AG20443 (cell line): ENCODE results near the gene PKN1.
"Not testable (repeated sequence)": the region's sequence is repeated elsewhere in the genome, so short reads cannot be mapped to it uniquely, and the experiment has no call there.

Source experiments
- DNase-seq: peaks from one replicate; pipeline ENCODE4 v3.0.0; 2012; ENCODE audit warnings: low spot score, mixed read lengths

Gene PKN1

DNA sequence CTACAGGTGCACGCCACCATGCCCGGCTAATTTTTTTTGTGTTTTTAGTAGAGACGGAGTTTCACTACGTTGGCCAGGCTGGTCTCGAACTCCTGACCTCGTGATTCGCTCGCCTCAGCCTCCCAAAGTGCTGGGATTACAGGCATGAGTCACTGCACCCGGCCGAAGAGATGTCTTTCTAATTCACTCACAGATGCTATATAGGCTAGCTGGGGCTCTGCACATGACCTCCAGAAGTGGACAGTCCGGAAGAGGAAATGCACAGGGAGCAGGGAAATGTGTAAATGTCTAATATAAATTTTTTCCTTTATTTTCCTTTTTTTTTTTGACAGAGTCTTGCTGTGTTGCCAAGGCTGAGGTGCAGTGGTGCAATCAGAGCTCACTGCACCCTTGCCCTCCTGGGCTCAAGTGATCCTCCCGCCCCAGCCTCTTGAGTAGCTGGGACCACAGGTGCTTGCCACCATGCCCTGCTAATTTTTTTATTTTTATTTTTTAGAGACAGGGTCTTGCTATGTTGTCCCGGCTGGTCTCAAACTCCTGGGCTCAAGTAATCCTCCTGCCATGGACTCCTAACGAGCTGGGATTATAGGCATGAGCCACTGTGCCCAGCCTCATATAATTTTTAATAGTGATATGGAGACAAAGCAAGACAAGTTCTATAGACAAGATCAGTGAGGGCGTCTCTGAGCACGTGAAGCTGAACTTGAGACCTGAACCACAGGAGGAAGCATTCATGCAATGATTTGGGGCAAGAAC lies 54.4 kb downstream of the PKN1 start:
- DNase-seq = no peak

- DNase-seq = no peak
These were observed 59.7 kb downstream of the PKN1 start for GRCh38 chr19:14492756-14493337.

GRCh38 chr19:14494411-14494810 lies 61.3 kb downstream of the PKN1 start:
- DNase-seq = no peak

DNA sequence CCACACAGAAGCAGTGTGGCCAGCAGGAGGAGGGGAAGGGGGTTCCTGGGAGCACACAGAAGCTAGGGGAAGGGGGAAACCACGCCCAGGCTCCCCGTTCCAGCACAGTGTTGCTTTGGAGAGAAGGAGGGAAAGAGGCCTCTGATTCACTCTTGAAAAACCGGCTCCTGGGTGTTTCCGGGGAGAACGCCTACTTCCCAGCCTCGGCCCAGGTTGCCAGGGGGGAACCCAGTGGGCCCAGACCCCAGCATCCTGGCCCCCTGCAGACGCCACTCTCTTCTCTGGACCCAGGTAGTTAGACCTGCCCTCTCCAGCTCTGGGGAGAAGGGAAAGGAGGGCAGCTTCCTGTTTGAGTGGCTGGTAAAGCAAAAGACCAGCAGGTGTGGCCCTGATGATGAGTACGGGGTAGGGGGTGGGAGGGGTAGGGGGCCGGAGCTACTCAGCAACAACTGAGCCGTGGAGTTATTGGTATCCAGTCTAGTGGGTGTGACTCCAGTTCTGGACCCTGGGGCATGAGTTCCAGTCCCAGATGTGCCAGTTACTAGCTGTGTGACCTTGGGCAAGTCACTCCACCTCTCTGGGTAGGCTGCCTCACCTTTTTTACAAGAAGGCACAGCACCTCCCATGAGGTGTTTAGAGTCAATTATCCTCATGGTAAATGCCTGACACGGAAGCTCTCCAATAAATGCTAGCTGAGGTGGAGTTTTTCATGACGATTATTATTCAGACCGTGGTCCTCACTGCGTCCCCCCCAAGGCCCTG lies 62.0 kb downstream of the PKN1 start:
- DNase-seq = peak; percentile 40

GRCh38 chr19:14495672-14496028 lies 62.5 kb downstream of the PKN1 start:
- DNase-seq = peak; percentile 37

- DNase-seq = peak; percentile 100
These were observed 63.1 kb downstream of the PKN1 start, which contains the start of gene GIPC1 for GRCh38 chr19:14496029-14496833. TSS of gene GIPC1 (minus strand) at chr19:14496127. CDS start at chr19:14482976, 13,151 bp downstream.

DNA sequence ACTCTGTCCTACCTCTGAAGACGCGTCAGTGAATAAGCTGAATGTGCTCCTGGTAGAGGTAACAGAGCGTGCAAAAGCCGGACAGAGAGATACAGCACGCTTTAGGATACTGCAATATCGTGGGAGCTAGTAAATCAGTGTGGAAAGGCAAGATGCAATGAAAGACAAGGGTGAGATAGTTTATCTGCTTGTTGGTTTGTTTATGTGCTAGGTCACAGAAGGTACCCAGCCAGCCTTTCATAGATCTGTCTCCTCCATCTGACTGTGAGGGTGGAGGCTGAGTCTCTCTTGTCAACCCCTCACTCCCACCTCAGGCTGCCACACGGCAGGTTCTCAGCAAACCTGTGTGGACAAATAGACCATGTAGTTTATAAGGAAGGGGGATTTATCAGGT lies 63.7 kb downstream of the PKN1 start:
- no peak for DNase-seq

DNA sequence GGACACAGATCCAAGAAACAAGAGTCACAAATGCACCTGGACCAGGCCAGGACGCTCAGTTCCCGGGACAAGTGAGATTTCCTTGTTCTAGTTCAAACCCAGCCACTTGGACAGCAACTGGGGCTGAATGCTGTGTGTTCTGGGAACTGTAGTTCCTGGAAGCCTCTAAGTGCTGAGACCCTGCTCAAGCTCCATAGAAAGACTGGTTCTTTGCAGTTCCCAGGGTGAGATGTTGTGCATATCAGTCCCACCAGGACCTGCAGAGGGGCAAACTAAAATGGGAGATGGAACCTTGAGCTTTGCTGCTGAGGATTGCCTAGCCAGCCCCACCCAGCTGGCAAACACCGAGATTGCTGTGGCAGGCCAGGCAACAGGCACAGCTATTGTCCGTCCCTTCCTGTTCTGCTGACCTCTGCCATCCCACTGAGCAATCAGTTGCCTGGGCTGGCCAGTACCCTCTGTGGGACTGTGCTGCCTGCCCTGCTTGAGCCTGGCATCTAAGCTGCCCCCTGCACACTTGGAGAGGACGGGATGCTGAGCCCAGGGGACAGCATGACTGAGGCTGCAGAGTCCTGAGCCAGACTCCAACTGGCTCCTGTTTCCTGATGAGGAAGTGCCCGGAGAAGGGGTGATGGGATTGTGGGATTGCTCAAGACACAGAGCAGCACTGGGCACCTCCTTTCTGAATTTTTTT lies 64.3 kb downstream of the PKN1 start:
- DNase-seq = peak; percentile 49

GRCh38 chr19:14502334-14503092 lies 69.4 kb downstream of the PKN1 start:
- no peak for DNase-seq

DNA sequence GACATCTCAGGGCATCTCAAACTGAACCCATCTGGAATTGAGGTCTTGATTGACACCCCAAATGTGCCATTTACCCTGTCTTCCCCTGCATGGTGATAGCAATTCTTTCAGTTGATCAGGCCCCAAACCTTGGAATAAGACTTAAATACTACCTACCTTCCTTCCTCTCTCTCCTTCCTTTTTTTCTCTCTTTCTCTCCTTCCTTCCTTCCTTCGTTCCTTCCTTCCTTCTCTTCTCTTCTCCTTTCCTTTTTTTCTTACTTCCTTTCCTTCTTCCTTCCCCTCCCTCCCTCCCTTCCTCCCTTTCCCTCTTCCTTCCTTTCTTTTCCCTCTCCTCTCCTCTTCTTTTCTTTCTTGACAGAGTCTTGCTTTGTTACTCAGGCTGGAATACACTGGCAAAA lies 70.2 kb downstream of the PKN1 start:
- DNase-seq = no peak

- not testable (repeated sequence) for DNase-seq
These were observed 71.5 kb downstream of the PKN1 start for GRCh38 chr19:14504575-14504974.

GRCh38 chr19:14505488-14506239 lies 72.6 kb downstream of the PKN1 start:
- DNase-seq = peak; percentile 64

DNA sequence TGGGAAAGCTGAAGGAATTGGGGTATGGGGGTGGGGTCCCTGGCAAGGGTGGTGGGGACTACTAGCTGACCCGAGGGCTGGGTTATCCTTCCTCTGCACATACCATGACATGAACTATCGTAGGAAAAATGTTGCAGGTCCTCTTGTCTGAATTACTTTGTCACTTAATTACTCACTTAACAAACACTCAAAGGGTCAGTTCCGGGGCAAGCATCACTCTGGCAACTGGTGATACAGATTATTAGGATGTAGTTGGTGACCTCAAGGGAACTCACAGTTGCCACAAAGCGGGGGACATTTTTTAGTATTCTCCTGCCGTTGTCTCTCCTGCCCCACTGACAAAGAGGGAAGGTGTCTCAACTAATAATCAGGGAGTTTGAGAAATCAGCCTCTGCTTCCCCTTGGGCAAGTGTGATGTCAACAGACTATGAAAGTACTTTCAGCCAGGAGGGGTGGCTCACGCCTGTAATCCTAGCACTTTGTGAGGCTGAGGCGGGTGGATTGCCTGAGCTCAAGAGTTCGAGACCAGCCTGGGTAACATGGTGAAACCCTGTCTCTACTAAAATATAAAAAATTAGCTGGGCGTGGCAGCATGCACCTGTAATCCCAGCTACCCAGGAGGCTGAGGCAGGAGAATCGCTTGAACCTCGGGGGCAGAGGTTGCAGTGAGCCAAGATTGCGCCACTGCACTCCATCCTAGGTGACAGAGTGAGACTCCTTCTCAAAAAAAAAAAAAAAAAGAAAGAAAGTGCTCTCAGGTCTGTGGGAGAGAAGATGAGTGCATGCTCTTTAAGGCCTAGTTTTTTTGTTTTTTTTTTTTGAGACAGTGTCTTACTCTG lies 74.8 kb downstream of the PKN1 start:
- peak; percentile 30 for DNase-seq

DNA sequence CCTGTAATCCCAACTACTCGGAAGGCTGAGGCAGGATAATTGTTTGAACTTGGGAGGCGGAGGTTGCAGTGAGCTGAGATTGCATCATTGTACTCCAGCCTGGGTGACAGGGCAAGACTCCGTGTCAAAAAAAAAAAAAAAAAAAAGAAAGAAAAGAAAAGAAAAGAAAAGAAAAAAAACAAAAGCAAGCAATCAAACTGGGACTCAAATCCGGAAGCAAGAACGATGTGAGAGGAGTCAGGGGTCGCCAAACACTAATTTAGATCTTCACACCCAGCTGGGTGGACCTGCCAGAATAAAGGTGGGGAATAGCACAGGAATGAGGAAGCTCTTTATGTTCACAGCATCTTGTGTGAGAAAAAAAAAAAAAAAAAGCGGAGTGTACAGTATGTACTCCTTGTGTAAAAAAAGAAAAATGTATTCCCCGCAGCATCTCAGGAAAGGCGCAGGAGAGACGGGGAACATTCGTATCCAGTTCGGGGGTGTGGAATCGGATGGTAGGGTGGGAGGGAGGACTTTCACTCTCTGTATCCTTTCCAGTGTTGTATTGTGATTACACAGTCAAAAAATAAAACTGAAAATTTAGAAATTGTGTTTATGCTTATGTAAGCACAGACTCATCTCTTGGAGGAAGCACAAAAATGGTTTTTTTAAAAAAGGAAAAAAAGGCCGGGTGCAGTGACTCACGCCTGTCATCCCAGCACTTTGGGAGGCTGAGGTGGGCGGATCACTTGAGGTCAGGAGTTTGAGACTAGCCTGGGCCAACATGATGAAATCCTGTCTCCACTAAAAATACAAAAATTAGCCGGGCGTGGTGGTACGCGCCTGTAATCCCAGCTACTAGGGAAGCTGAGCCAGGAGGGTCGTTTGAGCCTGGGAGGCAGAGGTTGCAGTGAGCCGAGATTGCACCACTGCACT lies 77.5 kb downstream of the PKN1 start:
- DNase-seq = peak; percentile 36

- no peak for DNase-seq
These were observed 78.1 kb downstream of the PKN1 start for GRCh38 chr19:14511229-14511593.

- no peak for DNase-seq
These were observed 79.4 kb downstream of the PKN1 start for GRCh38 chr19:14512406-14512961.

GRCh38 chr19:14514215-14514863 lies 81.2 kb downstream of the PKN1 start:
- DNase-seq = no peak
